Neural cell (in vitro differentiated cells): ENCODE measurements around the gene GRIK3. TPM values are rescaled to one million over a fixed set of nuclear protein-coding genes. Genes with fewer than 3 reads are reported as not detected.

Experiments
- H2AFZ ChIP-seq: fragments of 200-600, 300-800 bp; sonication (generic), shearing (Covaris generic); 2 replicates; pipeline ENCODE4 v1.6.0; 2014; ENCODE audit warnings: low read depth, mild to moderate bottlenecking, antibody characterized with exemption, low read length, moderate library complexity
- H3F3A ChIP-seq: fragments of 200-600 bp; shearing (Covaris generic); 2 replicates; pipeline ENCODE4 v1.6.1; 2016; ENCODE audit warnings: mild to moderate bottlenecking, moderate library complexity, mixed read lengths, antibody characterized with exemption, low read length; ENCODE audit not compliant: insufficient read depth, poor library complexity, severe bottlenecking
- H3K27ac ChIP-seq: fragments of 200-600, 300-800 bp; sonication (generic), shearing (Covaris generic); 2 replicates; pipeline ENCODE4 v1.5.1; 2014; ENCODE audit warnings: mild to moderate bottlenecking, low read length, moderate library complexity
- H3K27me3 ChIP-seq: fragments of 300-800, 200-600 bp; sonication (generic), shearing (Covaris generic); 2 replicates; pipeline ENCODE4 v1.6.0; 2014; ENCODE audit warnings: mild to moderate bottlenecking, low read depth, low read length, moderate library complexity; ENCODE audit not compliant: insufficient read depth
- H3K36me3 ChIP-seq: fragments of 300-800, 200-600 bp; sonication (generic), shearing (Covaris generic); 2 replicates; pipeline ENCODE4 v1.5.1; 2014; ENCODE audit warnings: mild to moderate bottlenecking, antibody characterized with exemption, low read length, moderate library complexity; ENCODE audit not compliant: insufficient read depth
- H3K4me2 ChIP-seq: fragments of 300-800, 200-600 bp; sonication (generic), shearing (Covaris generic); 2 replicates; pipeline ENCODE4 v1.6.0; 2014; ENCODE audit warnings: mild to moderate bottlenecking, low read length
- H3K4me3 ChIP-seq: fragments of 300-800, 200-600 bp; sonication (generic), shearing (Covaris generic); 2 replicates; pipeline ENCODE4 v1.5.1; 2014; ENCODE audit warnings: mild to moderate bottlenecking, low read length, moderate library complexity
- H3K79me2 ChIP-seq: fragments of 200-600 bp; shearing (Covaris generic); replicated peaks from 2 replicates; pipeline ENCODE4 v1.6.0; 2014; ENCODE audit warnings: mild to moderate bottlenecking, low read length, moderate library complexity; ENCODE audit not compliant: insufficient read depth
- H3K9ac ChIP-seq: fragments of 300-800, 200-600 bp; sonication (generic), shearing (Covaris generic); 2 replicates; pipeline ENCODE4 v1.6.1; 2016; ENCODE audit warnings: mild to moderate bottlenecking, low read length, mixed read lengths
- H3K9me2 ChIP-seq: fragments of 200-600 bp; shearing (Covaris generic); 2 replicates; pipeline ENCODE4 v1.6.1; 2016; ENCODE audit warnings: mild to moderate bottlenecking, low read length, mixed read lengths; ENCODE audit not compliant: insufficient read depth
- H3K9me3 ChIP-seq: fragments of 200-600, 300-800 bp; sonication (generic), shearing (Covaris generic); 2 replicates; pipeline ENCODE4 v1.6.1; 2016; ENCODE audit warnings: mild to moderate bottlenecking, mixed run types, low read length, moderate library complexity, mixed read lengths
- H4K20me1 ChIP-seq: fragments of 200-600 bp; shearing (Covaris generic); 2 replicates; pipeline ENCODE4 v1.6.1; 2016; ENCODE audit warnings: mild to moderate bottlenecking, mixed run types; ENCODE audit not compliant: insufficient read depth
- CTCF ChIP-seq: fragments of 450-650 bp; IDR thresholded peaks from 2 replicates; pipeline ENCODE4 v1.5.1; 2014; ENCODE audit warnings: antibody characterized with exemption, mild to moderate bottlenecking, moderate library complexity; ENCODE audit not compliant: poor library complexity, severe bottlenecking
- EP300 ChIP-seq: fragments of 450-650 bp; conservative IDR thresholded peaks from 2 replicates; pipeline ENCODE4 v1.6.1; 2014; ENCODE audit warnings: antibody characterized with exemption, mild to moderate bottlenecking, moderate library complexity; ENCODE audit not compliant: poor library complexity, severe bottlenecking
- EZH2 ChIP-seq: fragments of 200-600, 300-800 bp; shearing (Covaris generic), sonication (generic); IDR thresholded peaks from 2 replicates; pipeline ENCODE4 v1.6.1; 2014; ENCODE audit warnings: antibody characterized with exemption, low read length, borderline replicate concordance, mild to moderate bottlenecking; ENCODE audit not compliant: insufficient read depth, poor library complexity, severe bottlenecking
- MXI1 ChIP-seq: fragments of 450-650 bp; conservative IDR thresholded peaks from 2 replicates; pipeline ENCODE4 v1.6.1; 2014; ENCODE audit warnings: antibody characterized with exemption, mild to moderate bottlenecking; ENCODE audit not compliant: poor library complexity, severe bottlenecking
- POLR2AphosphoS5 ChIP-seq: IDR thresholded peaks from 2 replicates; pipeline ENCODE4 v1.6.1; 2012
- RAD21 ChIP-seq: fragments of 450-650 bp; conservative IDR thresholded peaks from 2 replicates; pipeline ENCODE4 v1.6.1; 2014; ENCODE audit warnings: antibody characterized with exemption, mild to moderate bottlenecking, moderate library complexity
- REST ChIP-seq: IDR thresholded peaks from 2 replicates; pipeline ENCODE4 v1.6.1; 2012; ENCODE audit warnings: borderline replicate concordance
- SMC3 ChIP-seq: fragments of 450-650 bp; conservative IDR thresholded peaks from 2 replicates; pipeline ENCODE4 v1.6.1; 2014; ENCODE audit warnings: antibody characterized with exemption, mild to moderate bottlenecking, moderate library complexity; ENCODE audit not compliant: poor library complexity
- TAF1 ChIP-seq: IDR thresholded peaks from 2 replicates; pipeline ENCODE4 v1.6.1; 2012; ENCODE audit warnings: low read depth
- polyA plus RNA-seq: library from polyadenylated mRNA; depleted of rRNA; stranded (reverse); fragments of >200 nt; gene quantifications from 2 replicates; pipeline ENCODE4 v1.2.3, GENCODE V29; 2014

GRIK3 gene
- polyA plus RNA-seq, 1 donor from 2014 or later: 5.0 TPM

GRCh38 chr1:36920801-36921405 lies 113.4 kb downstream of the GRIK3 start:
- Histone ChIP-seq H2AFZ (no peak overlapping the region), H3K27ac (no peak overlapping the region), H3K27me3 (no peaks in the 10 kb centered on the region), H3K9me2 (no peaks in the 10 kb centered on the region), H3K4me3 (no peak overlapping the region), H3F3A (no peaks in the 10 kb centered on the region), H3K36me3 (no peaks in the 10 kb centered on the region), H4K20me1 (no peaks in the 10 kb centered on the region), H3K9me3 (no peaks in the 10 kb centered on the region), H3K9ac (no peak overlapping the region), H3K4me2 (no peak overlapping the region), H3K79me2 (no peaks in the 10 kb centered on the region)
- TF ChIP-seq RAD21 (no peak), CTCF (no peak)

- no peak for TF ChIP-seq CTCF
- TF ChIP-seq REST: no peak
- TF ChIP-seq SMC3: no peak
- no peak for TF ChIP-seq EP300
- TF ChIP-seq EZH2: no peak
- TF ChIP-seq POLR2AphosphoS5: no peak
- no peak for TF ChIP-seq TAF1
- no peak for TF ChIP-seq MXI1
- TF ChIP-seq RAD21: no peak
- no peaks in the 10 kb centered on the region for H3K79me2 ChIP-seq
- no peaks in the 10 kb centered on the region for H3K9me3 ChIP-seq
- H3K9me2 ChIP-seq: no peaks in the 10 kb centered on the region
- H3K9ac ChIP-seq: no peak overlapping the region
- H4K20me1 ChIP-seq: no peaks in the 10 kb centered on the region
- no peaks in the 10 kb centered on the region for H3K27me3 ChIP-seq
- H3K4me3 ChIP-seq: no peak overlapping the region
- H3K36me3 ChIP-seq: no peaks in the 10 kb centered on the region
- H3K4me2 ChIP-seq: no peak overlapping the region
- no peak overlapping the region for H3K27ac ChIP-seq
- H3F3A ChIP-seq: no peaks in the 10 kb centered on the region
- no peak overlapping the region for H2AFZ ChIP-seq
Measured at GRCh38 chr1:36920371-36920770, 113.9 kb downstream of the GRIK3 start.
